RWPE1 (cell line): ENCODE results near the gene TPPP3.

Experiments
- CTCF ChIA-PET: fragments of 350-600 bp; sonication (Branson Sonifier 250); formaldehyde crosslinking; extraction: SDS; loops from one replicate; lab custom pipeline; 2021; lab: Yijun Ruan, JAX
- POLR2A ChIA-PET: fragments of 400-600 bp; formaldehyde crosslinking; extraction: SDS; loops from one replicate; lab custom pipeline; 2020; ENCODE audit warnings: antibody characterized with exemption; ENCODE audit not compliant: low non-redundant PET; lab: Yijun Ruan, JAX
- DNase-seq: peaks from one replicate; pipeline ENCODE4 v3.0.0; 2012; ENCODE audit warnings: low spot score
- H3K27ac ChIP-seq: fragments of 450-650 bp; 2 replicates; pipeline ENCODE4 v1.5.1; 2017
- TF ChIP-seq, protein P1 (sequence below): fragments of 450-650 bp; conservative IDR thresholded peaks from 2 replicates; pipeline ENCODE4 v1.5.1; 2017; ENCODE audit warnings: low read depth, mild to moderate bottlenecking

TPPP3 gene

DNA sequence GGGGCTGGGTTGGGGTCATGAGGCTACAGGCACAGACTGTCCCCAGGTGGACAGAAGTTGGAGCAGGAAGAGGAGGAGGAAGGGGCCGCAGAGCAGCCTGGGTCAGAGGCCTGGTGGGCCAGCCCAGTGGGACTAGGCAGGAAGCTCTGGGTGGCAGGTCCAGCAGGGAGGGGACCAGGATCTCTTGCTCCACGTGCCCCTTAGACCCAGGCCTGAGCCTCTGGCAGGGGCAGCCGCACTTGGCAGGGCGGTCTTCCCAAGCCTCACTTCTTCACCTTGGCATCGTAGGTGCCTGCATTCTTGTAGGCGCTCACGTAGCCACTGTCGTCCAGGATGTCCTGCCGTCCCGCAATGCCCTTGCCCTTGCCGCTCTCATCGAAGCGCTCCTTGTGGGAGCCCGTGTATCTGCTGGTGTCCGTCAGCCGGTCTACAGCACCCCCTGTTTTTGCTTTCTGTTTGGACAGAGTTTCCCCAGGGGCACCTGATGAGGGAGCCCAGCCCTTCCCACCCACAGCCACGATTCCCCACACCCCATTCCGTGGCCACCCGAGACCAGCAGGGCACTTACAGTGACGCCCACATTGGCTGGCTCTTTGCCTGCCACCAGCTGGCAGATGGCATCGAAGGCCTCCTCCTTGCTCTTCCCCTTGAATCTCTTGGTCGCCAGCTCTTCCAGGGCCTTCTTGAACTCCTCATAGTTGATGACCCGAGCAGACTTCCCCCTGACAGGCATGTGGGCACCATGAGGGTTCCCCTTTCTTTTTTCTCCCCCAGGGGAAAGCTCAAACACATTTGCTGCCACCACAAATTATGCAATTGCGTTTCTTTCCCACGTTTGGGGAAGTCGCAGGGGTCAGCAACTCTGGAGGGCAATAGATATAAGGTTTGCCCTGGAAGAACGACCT lies 3.1 kb downstream of the TPPP3 start:
- H3K27ac ChIP-seq: no peak overlapping the region
- ChIA-PET POLR2A (no interaction called here), CTCF (interaction anchor here (0.6 to 0.9 kb wide), 2 partner anchors 38 to 103 kb away, joined by 3 read pairs; no protein-coding TSS in a partner anchor)
- TF ChIP-seq, protein P1, sequence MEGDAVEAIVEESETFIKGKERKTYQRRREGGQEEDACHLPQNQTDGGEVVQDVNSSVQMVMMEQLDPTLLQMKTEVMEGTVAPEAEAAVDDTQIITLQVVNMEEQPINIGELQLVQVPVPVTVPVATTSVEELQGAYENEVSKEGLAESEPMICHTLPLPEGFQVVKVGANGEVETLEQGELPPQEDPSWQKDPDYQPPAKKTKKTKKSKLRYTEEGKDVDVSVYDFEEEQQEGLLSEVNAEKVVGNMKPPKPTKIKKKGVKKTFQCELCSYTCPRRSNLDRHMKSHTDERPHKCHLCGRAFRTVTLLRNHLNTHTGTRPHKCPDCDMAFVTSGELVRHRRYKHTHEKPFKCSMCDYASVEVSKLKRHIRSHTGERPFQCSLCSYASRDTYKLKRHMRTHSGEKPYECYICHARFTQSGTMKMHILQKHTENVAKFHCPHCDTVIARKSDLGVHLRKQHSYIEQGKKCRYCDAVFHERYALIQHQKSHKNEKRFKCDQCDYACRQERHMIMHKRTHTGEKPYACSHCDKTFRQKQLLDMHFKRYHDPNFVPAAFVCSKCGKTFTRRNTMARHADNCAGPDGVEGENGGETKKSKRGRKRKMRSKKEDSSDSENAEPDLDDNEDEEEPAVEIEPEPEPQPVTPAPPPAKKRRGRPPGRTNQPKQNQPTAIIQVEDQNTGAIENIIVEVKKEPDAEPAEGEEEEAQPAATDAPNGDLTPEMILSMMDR: no peak
- DNase-seq: no peak

DNA sequence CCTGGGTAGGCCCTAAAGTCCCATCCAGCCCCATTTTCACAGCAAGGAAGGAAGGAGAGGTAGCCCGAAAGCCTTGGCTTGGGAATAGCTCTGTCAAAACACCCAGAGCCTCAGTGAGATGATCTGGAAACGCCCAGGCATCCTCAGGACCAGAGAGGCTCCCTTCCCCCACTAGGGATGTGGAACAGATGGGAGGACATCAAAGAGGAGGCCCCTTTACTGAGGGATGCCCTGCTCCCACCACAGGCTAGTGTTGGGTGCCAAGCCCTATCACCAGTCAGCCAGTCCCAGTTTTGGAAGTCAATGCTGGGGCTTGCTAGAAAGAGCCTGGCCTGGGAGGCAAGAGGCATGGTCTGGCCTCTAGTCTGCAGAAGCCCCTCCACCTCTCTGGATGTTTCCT lies 4.7 kb downstream of the TPPP3 start:
- no peak for DNase-seq
- ChIA-PET POLR2A (no interaction called here), CTCF (interaction anchor here (0.6 kb wide), 1 partner anchor 29 kb away, joined by 3 read pairs; no protein-coding TSS in a partner anchor)
- TF ChIP-seq, protein P1: no peak
- H3K27ac ChIP-seq: no peak overlapping the region

DNA sequence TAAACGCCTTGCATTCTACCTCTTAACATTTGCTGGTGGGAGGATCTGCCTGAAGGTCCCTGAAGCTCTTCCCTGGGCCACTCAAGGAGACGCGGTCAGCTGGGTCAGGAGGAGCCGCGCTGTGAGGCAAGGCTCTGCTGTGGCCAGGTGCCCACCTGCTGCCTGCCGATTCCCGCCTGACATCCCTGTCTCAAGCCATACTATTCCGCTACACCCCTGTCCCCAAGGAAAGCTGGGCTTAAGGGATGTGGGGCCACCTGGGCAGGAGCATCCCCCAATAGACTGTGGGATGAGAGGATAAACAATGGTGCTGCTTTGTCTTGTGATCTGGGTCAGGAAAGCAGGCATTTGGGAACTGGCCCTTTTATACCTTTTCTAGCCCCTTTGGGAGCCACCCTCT lies 5.1 kb downstream of the TPPP3 start:
- POLR2A ChIA-PET: no interaction called here
- TF ChIP-seq, protein P1: no peak
- H3K27ac ChIP-seq: no peak overlapping the region
- no peak for DNase-seq
- CTCF ChIA-PET: interaction anchor here (0.6 to 0.7 kb wide), 2 partner anchors 28 to 445 kb away, joined by 3 to 6 read pairs; no protein-coding TSS in a partner anchor

DNA sequence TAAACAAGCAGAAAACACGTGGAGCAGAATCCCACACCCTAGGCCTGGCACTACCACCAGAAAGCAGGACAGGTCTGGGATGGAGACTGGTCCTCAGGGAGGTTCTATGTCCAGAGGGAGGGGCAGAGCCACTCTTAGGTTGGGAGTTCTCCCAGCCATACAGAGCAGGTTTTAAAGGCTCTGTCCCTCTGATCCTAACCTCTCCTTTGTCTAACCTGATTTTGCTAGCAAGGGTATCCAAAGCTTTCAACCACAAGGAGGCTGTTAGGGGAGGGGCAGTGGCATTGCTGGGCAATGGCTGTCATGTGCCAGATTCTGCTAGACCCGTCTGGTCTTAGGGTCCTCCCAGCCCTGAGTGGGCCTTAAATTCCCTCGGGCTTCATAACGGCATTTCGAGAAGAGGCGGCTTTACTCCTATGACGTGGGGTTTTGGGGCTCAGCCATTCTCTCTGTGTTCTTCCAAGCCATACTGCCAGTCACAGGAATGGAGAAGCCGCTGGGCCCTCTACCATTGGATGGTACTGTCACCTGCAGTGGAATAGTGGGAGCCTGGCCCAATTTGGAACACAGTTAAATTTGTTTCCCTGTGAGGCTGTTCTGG lies 5.7 kb downstream of the TPPP3 start:
- no peak for DNase-seq
- TF ChIP-seq, protein P1: no peak
- H3K27ac ChIP-seq: no peak overlapping the region
- ChIA-PET CTCF (interaction anchor here (0.6 to 0.7 kb wide), 2 partner anchors 28 to 446 kb away, joined by 3 to 6 read pairs; no protein-coding TSS in a partner anchor), POLR2A (no interaction called here)

DNA sequence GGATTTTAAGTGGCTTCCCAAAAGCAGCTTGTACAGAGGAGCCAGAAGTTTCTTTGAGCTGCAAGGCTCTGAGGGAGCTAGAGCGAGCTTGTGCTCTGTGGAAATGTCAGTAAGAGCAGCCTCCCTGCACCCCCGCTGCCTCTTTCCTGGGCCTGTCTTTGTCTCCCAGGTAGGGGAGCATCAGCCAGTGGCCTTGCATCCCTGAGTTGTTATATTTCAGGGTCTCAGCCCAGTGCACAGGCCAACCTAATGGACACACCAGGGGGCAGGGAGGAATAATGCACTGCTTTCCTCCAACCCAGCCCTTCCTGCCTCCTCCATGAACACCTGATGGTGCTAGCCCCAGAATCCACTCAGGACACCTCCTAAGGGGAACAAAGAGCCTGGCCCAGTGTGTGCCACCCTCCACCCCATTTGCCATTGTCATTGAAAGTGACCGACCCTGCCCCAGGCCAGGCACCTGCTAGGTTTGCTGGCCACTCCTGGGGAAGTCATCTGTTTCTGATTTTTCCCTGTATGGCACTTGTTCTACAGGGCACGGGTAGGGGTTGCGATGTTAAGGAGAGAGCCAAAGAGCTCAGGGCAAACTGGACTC lies 6.3 kb downstream of the TPPP3 start:
- ChIA-PET CTCF (interaction anchor here (0.7 kb wide), 1 partner anchor 48 kb away, joined by 7 read pairs; no protein-coding TSS in a partner anchor), POLR2A (no interaction called here)
- H3K27ac ChIP-seq: no peak overlapping the region
- DNase-seq: no peak
- TF ChIP-seq, protein P1: no peak
